ENCODE data around the gene LRMDA.

The LRMDA gene

GRCh38 chr10:75431180-75432111 lies at the start of gene LRMDA:
LRMDA (plus strand) TSS chr10:75431624.
- TF ChIP-seq CTCF (IDR thresholded peaks at IDR 0.05; ENCODE audit: borderline replicate concordance, insufficient read depth, low read depth, low read length), result no peak
- H3K4me3 ChIP-seq (ENCODE audit: low read depth, low read length), result no peak within 1 kb of the TSS

- no peak for TF ChIP-seq CTCF (IDR thresholded peaks at IDR 0.05; ENCODE audit: borderline replicate concordance, insufficient read depth, low read depth, low read length)
- H3K4me3 ChIP-seq (ENCODE audit: low read depth, low read length), result no peak overlapping the region
Measured at GRCh38 chr10:75386128-75386527, 45.3 kb upstream of the LRMDA start.

GRCh38 chr10:75388082-75388481 lies 43.3 kb upstream of the LRMDA start:
- TF ChIP-seq CTCF (IDR thresholded peaks at IDR 0.05; ENCODE audit: borderline replicate concordance, insufficient read depth, low read depth, low read length), result no peak
- H3K4me3 ChIP-seq (ENCODE audit: low read depth, low read length), result no peak overlapping the region

- no peak overlapping the region for H3K4me3 ChIP-seq (ENCODE audit: low read depth, low read length)
- no peak for TF ChIP-seq CTCF (IDR thresholded peaks at IDR 0.05; ENCODE audit: borderline replicate concordance, insufficient read depth, low read depth, low read length)
Measured at GRCh38 chr10:75390178-75390577, 41.2 kb upstream of the LRMDA start.

GRCh38 chr10:75392271-75392670 lies 39.2 kb upstream of the LRMDA start:
- no peak for TF ChIP-seq CTCF (IDR thresholded peaks at IDR 0.05; ENCODE audit: borderline replicate concordance, insufficient read depth, low read depth, low read length)
- H3K4me3 ChIP-seq (ENCODE audit: low read depth, low read length), result no peak overlapping the region

- H3K4me3 ChIP-seq (ENCODE audit: low read depth, low read length), result no peak overlapping the region
- no peak for TF ChIP-seq CTCF (IDR thresholded peaks at IDR 0.05; ENCODE audit: borderline replicate concordance, insufficient read depth, low read depth, low read length)
Measured at GRCh38 chr10:75392744-75393143, 38.7 kb upstream of the LRMDA start.

GRCh38 chr10:75394221-75394620 lies 37.2 kb upstream of the LRMDA start:
- no peak overlapping the region for H3K4me3 ChIP-seq (ENCODE audit: low read depth, low read length)
- TF ChIP-seq CTCF (IDR thresholded peaks at IDR 0.05; ENCODE audit: borderline replicate concordance, insufficient read depth, low read depth, low read length), result no peak
